NAMALWA (cell line): ENCODE data around the gene ACOXL.
"Not testable (repeated sequence)": the region's sequence is repeated elsewhere in the genome, so short reads cannot be mapped to it uniquely, and the experiment has no call there.

Experiments
- DNase-seq: peaks from one replicate; pipeline ENCODE4 v3.0.0-alpha.2; 2015; ENCODE audit warnings: low spot score

The ACOXL gene

DNA sequence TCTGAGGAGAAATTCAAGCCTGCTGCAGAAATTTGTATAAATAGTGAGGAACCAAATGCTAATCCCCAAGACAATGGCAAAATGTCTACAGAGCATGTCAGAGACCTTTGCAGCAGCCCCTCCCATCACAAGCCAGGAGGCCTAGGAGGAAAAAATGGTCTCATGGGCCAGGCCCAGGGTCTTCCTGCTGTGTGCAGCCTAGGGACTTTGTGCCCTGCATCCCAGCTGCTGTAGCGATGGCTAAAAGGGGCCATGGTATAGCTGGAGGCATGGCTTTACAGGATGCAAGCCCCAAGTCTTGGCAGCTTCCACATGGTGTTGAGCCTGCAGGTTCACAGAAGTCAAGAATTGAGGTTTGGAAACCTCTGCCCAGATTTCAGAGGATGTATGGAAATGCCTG, 197.2 kb downstream of the ACOXL start:
- no peak for DNase-seq

DNA sequence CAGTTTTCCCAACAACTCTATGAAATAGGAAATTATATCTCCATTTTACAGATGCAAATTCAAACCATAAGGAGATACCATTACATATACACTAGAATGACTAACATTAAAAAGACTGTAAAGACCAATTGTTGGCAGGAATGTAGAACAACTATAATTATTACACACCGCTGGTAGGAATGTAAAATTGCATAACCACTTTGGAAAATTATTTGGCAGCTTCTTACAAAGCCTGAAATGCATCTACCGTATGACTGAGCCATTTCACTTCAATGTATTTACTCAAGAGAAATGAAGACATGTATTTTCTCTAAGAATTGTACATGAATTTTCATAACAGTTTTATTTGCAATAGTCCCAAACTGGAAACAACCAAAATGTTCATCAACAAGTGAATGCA, 199.3 kb downstream of the ACOXL start:
- no peak for DNase-seq

DNA sequence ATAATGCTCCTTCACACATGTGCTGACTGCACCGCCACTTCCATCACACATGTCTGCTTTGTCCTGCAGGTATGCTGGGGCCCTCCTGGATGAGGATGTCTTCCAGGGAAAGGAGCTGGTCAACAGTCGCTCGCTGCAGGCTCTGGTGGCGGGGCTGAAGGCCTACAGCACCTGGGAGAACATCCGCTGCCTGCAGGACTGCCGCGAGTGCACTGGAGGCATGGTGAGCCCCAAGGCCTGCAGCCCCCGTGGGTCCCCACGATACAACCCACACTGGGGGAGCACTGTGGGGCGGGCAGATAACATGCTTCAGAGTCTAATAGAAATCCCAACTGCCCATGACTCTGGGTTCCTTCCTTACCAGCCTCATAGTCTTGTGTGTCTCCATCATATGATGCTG, 201.0 kb downstream of the ACOXL start:
- no peak for DNase-seq

DNA sequence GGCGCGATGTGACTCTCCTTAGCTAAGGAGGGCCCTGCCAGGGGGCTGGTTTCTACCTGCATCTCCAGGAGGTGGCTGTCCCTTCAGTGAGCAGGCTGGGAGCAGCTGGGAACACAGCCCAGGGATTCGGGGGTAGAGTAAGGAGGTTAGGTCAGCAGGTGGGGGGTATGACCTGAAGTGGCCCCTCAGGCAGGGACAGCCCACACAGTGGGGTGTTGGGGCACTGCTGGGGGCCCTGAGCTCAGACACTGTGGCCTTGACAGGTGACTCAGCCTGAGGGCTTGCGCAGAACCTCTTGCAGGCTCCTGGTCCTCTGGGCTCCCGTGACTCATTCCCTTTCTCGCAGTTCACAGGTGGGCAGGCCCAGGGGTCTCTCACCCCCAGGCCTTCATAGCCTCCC, 202.6 kb downstream of the ACOXL start:
- DNase-seq: no peak

DNA sequence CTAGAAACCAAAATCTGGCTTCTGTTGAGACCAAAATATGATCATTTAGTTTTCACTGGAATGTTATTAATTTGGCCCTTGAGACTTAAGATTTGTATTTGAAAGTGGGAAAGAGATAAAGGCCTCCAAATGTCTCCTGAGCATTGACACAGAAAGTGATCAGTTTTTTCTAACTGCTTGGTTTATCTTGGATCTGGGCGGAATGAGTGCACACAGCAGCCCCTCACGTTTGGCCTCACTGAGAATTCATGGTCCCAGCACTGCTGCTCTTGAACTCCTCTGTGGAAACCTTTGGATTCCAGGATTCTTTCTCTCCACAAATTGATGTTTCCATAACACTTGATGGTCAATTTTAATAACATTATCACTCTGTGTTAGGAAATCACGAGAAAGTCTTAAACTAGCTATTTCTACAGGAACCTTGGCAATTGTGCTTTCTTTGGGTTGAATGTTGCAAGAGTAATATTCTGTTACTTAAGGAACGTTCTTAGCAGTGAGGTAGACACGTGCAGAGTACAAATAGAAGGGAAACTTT, 208.1 kb downstream of the ACOXL start:
- DNase-seq: no peak

DNA sequence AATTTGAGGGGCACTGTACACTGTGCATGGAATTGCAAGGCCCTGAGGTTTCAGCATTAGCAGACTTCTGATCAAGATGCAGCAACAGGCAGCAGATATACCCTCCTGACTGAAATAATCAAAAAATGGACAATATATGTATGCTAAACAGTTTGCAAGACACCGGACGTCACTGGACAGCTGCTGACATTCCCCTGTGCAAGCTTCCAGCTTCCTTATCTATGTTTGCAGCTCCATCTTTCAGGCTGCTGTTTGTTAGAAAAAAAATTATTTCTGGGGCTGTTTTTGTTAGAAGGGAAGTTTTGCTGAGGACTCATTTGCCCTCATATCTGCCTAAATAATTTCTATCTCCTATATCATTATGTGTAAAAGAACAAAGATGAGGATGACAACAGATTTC, 208.9 kb downstream of the ACOXL start:
- DNase-seq: no peak

DNA sequence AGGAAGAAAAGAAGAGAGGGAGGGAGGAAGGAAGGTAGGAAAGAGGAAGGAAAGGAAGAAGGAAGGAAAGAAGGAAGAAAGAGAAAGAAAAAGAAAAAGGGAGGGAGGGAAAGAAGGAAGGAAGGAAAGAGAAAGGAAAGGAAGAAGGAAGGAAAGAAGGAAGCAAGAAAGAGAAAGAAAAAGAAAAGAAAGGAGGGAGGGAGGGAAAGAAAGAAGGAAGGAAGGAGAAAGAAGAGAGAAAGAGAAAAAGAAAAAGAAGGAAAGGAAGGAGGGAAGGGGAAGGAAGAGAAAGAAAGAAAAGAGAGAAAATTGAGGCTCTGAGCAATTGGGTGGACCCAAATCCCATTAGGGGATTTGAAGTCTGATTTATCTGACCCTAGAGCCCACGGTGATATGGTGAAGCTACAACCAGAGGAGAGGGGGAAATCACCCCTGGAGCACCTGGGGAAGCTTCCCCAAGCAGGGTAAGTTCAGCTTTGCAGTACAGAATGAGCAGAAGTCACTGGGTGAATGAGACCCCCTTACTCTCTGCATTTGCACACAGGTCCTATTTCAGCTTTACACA, 210.8 kb downstream of the ACOXL start:
- no peak for DNase-seq

DNA sequence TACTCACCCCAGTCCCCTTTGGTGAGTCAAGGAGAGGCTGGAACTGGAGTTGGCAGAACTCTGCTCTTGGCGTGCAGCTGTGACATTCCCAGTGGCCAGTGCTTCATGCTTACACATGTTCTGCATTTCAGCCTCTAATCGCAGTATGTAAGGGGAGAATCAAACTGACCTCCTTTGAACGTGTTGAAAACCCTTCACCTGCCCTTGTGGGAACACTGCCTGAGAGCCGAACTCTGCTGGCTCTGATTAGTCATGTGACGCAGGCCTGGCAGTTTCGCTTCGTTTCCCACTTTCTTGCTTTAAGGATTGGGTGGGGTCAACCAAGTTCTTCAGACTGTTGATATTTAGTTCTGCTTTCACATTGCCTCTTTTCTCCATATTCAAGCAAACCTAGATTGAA, 214.5 kb downstream of the ACOXL start:
- DNase-seq: no peak

DNA sequence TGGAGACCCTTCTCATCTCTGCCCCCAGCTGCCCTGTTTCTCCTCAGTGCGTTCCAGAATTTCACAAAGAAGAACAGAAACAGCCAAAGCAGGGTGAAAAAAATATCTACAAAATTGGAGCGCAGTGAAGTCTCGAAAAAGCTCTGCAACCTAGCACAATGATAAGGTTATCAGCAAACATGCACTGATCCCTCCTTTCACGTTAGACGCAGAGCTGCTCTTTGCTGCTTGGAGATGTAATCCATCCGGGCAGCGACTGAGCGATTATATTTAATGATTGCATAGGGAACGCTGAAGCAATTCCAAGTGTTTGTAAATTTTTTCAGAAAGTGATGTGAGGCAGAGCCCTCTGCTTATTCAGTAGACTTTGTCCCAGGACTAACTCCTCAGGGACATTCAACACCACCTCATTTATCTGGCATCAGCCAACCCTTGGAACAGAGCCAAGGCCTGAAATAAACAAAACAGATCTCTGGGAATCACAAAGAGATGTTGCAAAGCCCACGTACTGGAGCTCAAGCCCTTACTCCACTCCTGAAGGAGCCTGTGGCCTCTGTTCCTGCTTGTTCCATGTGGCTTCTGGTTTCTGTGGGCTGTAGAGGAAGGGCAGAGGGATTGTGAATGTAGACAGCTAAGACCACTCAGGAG, 215.8 kb downstream of the ACOXL start:
- no peak for DNase-seq

DNA sequence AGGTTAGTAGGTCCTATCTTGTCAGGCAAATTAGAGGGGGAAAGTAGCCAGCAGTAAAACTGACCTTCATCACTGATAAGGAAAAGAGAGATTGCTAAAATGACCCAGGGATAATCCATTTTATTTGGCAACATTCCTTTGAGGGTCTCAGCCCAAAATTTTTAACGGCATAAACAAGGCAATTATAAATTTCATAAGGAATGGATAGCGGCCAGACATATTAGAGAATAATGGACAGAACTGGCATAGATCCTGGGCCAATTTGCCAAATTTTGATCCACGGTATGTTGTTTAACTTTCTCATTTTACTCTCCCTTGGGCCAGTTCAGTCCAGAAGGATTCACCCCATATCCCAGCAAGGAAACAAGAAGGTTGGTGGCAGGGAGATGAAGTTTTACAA, 217.9 kb downstream of the ACOXL start:
- no peak for DNase-seq

DNA sequence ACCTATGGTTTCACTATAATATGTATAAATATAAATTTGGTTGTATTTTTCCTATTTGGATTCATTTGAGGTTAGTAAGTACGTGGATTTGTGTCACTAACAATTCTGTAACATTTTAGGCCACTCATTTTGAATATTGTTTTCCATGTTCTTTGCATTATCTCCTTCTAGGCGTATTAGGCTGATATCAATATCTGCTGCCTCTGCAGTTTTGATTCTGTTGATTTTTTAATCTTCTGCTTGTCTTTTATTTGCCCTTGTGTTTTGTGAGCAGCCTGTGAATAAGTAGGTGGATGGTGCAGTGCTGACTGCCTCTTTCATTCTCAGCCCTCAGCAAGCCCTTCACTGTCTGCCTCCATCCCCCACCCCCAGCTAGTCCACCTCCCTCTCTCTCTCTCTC, 222.7 kb downstream of the ACOXL start:
- no peak for DNase-seq

DNA sequence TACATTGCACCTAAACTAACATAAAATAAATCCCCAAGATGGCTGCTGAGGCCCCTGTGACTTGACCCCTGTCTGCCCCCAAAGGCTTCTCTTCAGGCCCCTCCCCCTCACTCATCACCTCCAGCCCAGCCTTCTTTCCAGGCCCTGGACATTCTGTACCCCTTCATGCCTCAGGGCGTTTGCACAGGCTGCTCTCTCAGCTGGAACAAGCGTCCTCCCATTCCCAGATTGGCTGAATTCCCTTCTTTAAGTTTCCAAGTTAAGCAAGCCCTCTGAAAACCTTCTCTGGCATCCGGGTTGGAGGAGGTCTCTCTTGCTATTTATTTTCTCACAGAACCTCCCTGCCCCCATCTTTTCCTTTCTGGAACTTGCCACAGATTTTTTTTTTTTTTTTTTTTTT, 223.2 kb downstream of the ACOXL start:
- no peak for DNase-seq

DNA sequence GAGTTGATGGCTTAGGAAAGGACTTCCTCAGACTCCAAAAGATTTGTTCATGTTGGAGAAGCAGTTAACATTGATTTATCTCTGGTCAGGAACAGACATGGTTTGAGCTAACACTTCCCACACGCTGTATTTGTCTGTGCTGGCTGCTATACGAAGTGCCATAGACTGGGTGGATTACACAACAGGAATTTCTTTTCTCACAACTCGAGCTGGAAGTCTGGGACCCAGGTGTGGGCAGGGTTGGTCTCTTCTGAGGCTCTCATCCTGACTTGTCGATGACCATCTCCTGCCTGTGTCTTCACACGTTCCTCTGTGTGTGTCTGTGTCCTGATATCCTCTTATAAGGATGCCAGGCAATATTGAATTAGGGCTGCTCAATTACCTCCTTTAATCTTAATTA, 224.9 kb downstream of the ACOXL start:
- no peak for DNase-seq

DNA sequence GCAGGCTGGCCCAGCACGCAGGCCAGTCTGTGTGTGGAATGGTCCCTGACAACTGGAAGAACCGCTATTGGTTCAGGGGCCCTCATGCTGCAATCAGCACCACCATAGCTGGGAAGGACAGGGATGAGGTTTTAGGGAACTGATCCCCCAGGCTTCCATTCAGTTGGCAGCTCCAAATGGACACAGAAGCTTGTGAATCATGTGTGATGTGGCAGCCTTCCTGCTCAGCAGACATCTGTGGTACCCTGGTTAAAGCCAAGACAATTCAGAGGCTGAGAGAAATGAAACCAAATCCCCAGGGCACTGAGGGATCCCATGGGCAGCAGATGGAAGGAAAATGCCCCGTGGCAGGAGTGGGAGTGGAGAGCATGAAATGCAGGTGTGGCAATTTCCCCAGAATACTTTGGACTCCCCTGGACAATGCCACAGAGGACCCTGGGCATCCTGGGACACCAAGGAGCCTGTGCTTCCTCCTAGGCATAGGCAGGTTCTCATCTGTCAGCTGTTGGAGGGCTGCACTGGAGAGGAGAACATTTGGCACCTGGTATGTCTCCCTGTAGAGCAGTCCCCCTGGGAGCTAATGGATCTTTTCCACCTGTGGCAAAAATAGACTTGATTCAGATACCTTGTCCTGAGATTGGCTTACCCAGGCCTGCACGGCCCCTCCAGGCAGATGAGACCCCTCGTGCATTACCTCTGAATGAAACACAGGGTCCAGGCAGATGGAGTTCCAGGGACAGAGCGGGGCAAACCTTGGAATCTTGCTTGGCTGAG, 226.2 kb downstream of the ACOXL start:
- no peak for DNase-seq

DNA sequence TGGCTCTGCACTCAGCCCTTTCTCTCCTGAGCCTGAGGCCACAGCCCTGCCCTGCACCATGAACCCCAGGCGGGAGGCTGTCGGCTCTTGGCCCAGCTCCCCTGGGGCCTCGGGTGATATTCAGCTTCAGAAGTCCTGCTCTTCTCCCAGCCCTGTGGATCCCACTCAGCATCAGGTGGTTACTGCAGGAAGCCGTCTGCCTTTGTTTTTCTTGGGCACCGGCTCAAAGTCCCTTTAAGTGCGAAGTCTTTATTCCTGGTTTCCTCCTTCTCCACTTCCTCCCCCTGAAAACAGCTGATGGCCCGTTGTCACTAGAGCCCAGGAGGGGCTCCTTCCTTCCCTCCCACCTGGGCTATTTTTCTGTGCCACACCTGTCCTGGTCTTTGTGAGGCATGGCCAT, 226.8 kb downstream of the ACOXL start:
- DNase-seq: no peak

DNA sequence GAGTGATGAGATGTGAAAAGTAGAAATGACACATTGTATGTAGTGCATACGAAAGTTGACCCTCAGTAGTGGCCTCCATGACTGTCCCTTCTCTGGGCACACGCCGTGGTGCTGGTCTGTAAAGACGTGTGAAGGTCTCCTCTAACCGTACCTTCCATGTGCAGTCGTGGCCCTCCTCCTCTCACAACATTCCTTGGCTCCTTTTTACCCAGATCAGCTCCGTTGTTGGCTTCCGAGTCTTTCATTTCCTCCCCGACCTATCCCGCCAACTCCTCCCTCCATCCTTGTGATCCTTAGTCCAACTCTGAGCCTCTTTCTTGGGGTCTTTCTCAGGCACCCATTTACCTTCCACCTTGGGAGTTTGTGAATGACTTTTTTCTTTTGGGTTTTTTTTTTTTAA, 227.9 kb downstream of the ACOXL start:
- DNase-seq: no peak

DNA sequence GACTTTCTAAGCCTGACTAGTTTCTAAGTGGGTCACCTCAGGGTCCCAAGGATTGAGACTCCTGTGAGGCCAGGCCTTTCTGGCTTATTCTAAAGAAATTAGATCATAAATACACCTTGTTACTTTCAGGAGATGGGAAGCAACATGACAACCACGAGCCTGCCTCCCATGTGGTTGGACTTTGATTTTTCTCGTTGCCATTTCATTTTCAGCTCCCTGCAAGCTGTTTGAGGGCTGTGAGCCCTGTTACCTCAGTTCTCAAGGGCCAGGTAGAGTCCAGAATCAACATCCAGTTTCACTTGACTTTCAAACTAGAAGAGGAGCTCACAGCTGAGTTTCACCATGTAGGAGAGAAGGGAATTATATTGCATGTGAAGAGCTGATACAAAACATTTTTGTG, 228.6 kb downstream of the ACOXL start:
- no peak for DNase-seq

DNA sequence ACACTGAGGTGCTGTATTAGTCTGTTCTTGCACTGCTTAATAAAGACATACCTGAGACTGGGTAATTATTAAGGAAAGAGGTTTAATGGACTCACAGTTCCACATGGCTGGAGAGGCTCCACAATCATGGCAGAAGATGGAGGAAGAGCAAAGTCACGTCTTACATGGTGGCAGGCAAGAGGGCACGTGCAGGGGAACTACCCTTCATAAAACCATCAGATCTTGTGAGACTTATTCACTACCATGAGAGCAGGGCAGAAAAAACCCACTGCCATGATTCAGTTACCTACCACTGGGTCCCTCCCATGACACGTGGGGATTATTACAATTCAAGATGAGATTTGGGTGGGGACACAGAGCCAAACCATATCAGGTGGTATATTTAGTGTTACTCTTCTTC, 229.3 kb downstream of the ACOXL start:
- not testable (repeated sequence) for DNase-seq

DNA sequence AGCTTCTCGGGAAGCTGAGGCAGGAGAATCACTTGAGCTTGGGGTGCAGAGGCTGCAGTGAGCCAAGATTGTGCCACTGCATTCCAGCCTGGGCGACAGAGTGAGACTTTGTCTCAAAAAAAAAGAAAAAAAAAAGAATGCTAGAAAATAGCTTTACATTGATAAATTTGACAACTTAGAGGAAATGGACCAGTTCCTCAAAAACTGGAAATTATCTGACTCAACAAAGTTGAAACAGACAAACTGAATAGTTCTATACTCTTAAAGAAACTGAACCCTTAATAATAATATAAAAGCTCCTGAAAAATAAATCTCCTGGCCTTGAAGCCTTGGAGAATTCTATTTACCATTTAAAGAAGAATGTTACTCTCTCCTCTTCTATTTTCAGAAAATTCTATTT, 237.3 kb downstream of the ACOXL start:
- no peak for DNase-seq

DNA sequence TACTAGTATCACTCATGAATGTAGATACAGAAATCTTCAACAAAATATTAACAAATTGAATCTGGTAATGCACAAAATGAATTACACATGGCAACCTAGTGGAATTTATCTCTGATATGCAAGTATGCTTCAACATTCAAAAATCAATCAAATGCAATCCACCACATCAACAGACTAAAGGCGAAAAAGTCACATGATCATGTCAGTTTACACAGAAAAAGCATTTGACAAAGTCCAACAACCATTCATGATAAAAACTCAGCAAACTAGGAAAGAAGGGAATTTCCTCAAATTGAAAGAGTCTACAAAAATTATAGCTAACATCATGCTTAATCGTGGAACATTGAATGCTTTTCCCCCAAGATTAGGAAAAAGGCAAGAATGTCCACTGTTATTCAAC, 237.8 kb downstream of the ACOXL start:
- no peak for DNase-seq

DNA sequence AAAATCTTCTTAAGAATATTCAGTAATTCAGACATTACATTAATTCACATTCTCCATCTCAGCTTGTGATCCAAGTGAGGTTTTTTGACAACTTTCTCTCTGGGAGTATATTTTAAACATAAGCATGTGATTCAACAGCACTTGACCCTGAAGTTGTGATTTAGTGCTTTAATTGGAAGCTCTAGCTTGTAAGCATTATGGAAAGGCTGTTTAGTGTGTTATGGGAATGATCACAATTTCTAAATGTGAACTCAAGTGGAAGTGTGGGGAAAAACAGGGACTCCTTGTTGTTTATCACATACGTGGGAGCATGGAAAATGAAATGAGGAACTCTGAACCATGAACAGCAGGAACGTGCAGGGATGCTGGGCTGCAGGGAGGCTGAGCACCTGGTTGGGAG, 239.4 kb downstream of the ACOXL start:
- no peak for DNase-seq

DNA sequence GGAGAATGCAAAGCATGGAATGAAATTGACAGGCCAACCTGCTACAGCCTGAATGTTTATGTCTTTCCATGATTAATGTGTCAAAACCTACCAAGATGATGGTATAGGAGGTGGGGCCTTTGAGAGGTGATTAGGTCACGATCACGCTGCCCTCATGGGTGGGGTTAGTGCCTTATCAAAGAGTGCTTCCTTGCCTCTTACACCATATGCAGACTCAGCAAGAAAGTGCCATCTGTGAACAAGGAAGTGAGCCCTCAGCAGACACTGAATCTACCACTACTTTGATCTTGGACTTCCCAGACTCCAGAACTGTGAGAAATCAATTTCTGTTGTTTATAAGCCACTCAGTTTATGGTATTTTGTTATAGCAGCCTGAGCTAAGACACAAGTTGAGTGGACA, 240.9 kb downstream of the ACOXL start:
- DNase-seq: no peak

DNA sequence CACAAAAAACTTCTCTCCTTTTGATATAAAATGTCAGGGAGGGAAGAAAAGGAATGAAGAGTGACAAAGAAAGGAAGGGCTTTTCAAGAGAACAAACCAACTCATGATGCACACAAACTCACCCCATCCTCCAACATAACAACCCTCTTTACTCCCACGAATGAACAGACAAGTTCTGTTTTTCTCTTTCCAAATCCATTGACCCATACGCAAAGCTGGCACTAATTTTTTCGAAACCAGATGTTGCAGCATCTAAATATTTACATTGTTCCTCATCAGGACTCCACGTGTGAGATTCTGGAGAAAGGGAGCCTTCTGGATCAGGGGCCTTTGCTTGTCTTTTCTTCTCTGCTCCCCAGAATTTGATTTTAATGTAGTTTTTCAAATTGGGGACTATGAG, 245.0 kb downstream of the ACOXL start:
- no peak for DNase-seq

DNA sequence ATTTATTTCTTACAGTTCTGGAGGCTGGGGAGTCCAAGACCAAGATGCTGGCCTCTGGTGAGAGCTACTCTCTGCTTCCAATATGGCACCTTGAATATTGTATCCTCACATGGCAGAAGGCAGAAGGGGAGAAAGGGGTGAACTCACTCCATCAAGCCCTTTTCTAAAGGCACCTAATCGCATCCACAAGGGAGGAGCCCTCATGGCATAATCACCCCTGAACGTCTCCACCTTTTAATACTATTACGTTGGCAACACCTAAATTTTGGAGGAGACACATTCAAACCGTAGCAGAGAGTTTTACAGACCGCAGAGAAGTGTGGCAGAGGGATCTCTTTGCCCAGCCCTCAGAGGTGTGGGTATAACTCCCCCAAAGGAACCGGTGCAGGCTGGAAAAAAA, 245.8 kb downstream of the ACOXL start:
- DNase-seq: no peak
